Measurements from ENCODE around the gene ZNF213. TPM values are rescaled to one million over a fixed set of nuclear protein-coding genes. Genes with fewer than 3 reads are reported as not detected.

The ZNF213 gene
- polyA plus RNA-seq, 1 donor = 15.5 TPM

DNA sequence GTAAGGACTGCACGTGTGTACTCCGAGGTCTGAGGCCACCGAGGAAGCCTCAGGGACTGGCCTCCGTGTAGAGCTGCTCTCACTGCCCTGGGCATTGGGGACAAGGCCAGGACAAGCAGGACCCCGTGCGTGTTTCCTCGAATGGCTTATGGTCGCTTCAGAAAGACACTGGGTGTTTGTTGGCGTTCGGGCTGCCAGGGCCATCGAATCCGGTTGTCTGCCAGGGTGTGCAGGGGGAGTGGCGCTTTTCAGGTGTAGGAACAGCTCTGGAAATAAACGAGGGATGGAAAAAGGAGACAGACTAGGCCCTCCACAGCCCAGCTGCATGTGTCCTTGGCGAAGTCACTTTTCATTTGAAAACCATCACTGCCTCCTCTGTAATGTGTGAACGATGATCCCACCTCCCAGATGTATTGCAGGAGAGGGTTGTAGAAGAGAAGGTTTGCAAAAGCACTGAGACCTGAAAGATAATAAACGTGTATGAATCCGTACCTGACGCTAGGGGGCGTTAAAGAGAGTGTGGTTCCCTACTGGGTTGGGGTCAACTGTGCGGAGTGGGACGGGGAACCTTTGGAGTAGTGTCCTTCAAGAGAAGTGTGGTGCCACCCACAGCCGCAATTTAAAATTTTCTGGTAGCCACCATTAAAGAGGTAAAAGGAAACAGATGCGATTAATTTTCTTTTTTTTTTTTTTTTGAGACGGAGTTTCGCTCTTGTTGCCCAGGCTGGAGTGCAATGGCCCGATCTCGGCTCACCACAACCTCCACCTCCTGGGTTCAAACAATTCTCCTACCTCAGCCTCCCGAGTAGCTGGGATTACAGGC lies 33.6 kb upstream of the ZNF213 start:
- DNase-seq = no peak

GRCh38 chr16:3101841-3102470 lies 32.9 kb upstream of the ZNF213 start:
- no peak for DNase-seq

DNA sequence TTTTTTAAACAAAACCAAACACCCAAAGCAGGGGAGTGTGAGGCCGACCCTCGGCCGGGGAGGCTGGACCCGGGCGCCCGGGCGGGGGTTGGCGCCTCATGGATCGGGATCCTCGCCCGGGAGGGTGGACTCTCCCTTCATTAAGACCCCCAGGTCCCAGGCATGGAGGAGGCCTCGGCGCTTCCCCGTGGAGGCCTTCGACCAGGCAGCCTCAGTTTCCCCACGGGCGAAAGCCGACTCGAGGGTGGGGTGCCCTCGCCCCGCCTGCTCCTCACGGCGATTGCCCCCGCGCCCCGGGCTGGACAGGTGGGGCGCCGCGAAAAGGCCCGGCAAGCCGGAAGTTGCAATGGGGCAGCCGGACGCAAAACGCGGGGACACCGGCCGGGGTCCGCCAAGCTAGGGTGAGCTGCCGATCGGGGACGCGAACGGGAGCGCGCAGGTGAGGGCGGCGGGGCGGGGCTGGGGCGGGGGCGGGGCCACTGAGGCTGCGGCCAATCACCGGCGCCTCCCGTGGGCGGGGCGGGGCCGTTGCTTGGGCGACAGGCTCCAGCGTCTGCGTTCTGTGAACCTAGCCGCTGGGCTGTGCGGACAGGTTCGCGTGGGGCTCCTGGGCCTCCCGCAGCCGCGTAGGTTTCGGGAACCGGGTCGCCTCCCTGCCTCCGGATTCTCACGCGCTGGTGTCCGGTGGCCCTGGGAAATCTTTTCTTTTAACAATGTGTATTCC lies 28.5 kb upstream of the ZNF213 start:
- DNase-seq = peak; percentile 86

GRCh38 chr16:3112058-3112880 lies 22.6 kb upstream of the ZNF213 start, which contains the start of gene ZNF205:
ZNF205 (plus strand) TSS chr16:3112586; CDS start chr16:3113431, 845 bp downstream.
- DNase-seq = peak; percentile 78

- DNase-seq = no peak
Observed at GRCh38 chr16:3112881-3113574, 21.8 kb upstream of the ZNF213 start.

- no peak for DNase-seq
Observed at GRCh38 chr16:3113765-3114479, 20.9 kb upstream of the ZNF213 start.

DNA sequence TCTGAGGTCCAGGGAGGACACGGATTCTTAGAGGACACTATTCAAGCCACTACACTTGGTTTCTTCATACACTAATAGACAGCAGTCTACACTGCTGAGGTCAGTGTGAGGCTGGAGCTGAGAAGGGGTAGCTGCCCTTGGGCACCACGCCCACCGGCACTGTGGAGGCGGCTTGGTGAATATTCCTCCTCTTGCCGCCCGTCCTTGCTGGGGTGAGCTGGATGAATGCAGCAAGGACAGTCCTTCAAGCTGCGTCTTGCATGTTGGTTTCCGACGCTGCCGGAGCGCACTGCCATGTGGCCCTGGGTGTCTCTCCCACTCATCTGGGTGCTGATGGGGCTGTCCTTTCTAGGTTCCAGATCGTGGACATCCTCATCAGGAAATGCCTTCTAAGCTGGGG lies 19.8 kb upstream of the ZNF213 start:
- no peak for DNase-seq

DNA sequence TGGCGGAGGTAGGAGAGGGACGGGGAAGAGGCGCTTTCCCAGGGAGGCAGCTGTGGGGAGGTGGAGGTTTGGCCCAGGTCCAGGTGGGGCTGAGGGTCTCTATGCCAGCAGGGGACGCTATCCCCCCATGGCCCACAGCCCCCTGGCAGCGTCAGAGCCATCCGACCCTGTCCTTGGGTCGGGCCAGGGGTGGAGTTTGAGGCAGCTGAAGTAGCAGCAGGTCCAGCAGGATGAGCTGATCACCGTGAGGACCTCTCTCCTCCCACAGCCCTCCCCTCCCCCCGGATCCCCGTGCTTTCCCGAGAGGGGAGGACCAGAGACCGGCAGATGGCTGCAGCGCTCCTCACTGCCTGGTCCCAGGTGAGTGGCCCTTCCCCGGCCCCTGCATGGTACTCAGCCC lies 19.3 kb upstream of the ZNF213 start:
- no peak for DNase-seq

GRCh38 chr16:3118204-3118790 lies 16.5 kb upstream of the ZNF213 start:
- DNase-seq = no peak

- DNase-seq = no peak
Observed at GRCh38 chr16:3118846-3119245, 16.0 kb upstream of the ZNF213 start.

DNA sequence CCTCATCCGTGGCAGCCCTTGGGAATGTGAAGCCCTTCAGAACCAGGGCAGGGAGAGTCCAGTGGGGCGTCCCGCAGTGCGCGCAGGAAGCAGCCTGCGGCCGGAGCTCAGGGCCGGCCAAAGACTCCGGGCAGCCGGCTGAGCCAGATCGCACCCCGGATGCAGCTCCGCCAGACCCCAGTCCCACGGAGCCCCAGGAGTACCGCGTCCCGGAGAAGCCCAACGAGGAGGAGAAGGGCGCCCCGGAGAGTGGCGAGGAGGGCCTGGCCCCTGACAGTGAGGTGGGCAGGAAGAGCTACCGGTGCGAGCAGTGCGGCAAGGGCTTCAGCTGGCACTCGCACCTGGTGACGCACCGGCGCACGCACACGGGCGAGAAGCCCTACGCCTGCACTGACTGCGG lies 15.5 kb upstream of the ZNF213 start:
- DNase-seq = no peak

DNA sequence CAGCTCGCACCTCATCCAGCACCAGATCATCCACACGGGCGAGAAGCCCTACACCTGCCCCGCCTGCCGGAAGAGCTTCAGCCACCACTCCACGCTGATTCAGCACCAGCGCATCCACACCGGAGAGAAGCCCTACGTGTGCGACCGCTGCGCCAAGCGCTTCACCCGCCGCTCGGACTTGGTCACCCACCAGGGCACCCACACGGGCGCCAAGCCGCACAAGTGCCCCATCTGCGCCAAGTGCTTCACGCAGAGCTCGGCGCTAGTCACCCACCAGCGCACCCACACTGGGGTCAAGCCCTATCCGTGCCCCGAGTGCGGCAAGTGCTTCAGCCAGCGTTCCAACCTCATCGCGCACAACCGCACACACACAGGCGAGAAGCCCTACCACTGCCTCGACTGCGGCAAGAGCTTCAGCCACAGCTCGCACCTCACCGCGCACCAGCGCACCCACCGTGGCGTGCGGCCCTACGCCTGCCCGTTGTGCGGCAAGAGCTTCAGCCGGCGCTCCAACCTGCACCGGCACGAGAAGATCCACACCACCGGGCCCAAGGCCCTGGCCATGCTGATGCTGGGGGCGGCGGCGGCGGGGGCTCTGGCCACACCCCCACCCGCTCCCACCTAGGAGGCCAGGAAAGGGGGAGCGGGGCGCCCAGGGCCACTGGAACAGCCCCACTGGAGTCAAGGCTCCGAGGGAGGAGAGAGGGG lies 15.0 kb upstream of the ZNF213 start:
- no peak for DNase-seq

DNA sequence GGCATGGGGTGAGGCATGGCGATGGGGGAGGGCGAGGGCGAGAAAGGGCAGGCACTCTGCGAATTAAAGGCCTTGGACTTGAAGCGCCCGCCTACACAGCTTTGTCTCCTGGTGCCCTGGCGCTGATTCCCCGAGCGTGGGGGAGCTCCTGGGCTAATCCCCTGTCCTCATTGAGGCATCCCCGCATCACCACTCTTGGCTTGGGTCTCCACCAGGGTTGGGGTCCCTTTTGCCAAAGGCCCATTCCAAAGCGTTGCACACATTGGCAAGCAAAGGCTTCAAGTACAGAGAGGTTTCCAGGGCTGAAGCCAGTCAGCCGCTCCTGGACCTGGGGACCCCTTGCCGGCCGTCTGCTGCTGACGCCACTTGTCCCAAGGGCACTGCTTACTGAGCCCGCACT lies 14.4 kb upstream of the ZNF213 start:
- no peak for DNase-seq

- peak; percentile 62 for DNase-seq
Observed at GRCh38 chr16:3121851-3122467, 12.9 kb upstream of the ZNF213 start.

- DNase-seq = no peak
Observed at GRCh38 chr16:3122926-3123570, 11.8 kb upstream of the ZNF213 start.

DNA sequence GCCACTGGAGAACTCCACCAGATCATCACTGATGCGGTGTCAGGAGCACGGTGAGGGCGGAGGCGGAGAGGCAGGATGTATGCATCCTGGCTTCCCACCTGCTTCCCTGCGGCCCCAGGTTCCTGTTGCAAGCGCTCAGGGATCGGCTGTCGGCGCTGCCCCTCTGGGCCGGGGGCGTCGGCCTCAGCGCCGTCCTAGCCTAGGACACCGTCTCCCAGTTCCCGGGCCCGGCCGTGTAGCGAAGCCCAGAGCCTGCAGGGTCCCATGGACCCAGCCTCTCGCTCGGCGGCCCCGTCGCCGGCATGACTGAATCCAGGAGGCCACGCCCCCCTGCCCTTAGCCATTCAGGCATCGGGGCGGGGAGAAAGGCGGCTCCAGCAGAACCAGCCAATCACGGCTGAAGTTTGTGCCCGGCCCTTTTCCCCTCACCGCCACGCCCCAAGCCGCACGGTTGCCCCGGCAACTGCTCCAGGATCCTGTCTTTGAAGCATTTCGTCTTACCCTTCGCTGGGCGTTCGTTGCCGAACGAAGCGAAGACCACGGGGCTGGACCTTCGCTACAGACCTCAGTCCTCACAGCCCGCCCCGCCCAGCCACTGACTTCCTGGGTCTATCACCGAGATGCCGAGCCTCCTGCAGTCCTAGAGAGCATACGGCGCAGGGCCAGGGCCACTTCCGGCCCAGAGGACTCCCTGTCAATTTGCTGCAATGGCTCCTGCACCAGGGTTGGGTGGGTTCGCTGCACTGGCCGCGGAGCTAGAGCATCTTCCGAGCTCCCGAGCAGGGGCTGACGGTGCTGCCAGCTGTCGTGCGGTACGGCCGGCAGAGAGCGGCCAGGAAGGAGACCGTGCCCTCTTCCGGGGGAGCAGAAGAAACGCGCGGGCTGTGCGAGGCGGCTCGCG lies 10.6 kb upstream of the ZNF213 start:
- peak; percentile 97 for DNase-seq

GRCh38 chr16:3127745-3128144 lies 7.1 kb upstream of the ZNF213 start:
- no peak for DNase-seq
